SK-N-SH treated with all-trans-retinoic acid at 6 μM for 48 hours (cell line): Measurements from ENCODE around the gene CPEB3.

Experiments used
- ATAC-seq: fragments of 200-7000 bp; cut with Tn5 transposase; 3 replicates; pipeline ENCODE4 v1.9.1; 2020; ENCODE audit warnings: mild to moderate bottlenecking, moderate library complexity
- ARNTL ChIP-seq: fragments of 450-650 bp; formaldehyde crosslinking; IDR thresholded peaks from 2 replicates; pipeline ENCODE4 v1.5.0; 2020; ENCODE audit warnings: low read depth, mild to moderate bottlenecking, moderate library complexity, borderline replicate concordance
- BACH2 ChIP-seq: fragments of 250-450 bp; sonication (Bioruptor Pico); IDR thresholded peaks from 2 replicates; pipeline ENCODE4 v1.9.0; 2021; ENCODE audit warnings: mild to moderate bottlenecking, borderline replicate concordance
- CREB5 ChIP-seq: fragments of 250-450 bp; sonication (Bioruptor Pico); IDR thresholded peaks from 2 replicates; pipeline ENCODE4 v1.5.1; 2020; ENCODE audit warnings: low read depth, mild to moderate bottlenecking, moderate library complexity
- CSDC2 ChIP-seq: fragments of 250-450 bp; sonication (Bioruptor Pico); IDR thresholded peaks from 2 replicates; pipeline ENCODE4 v1.5.0; 2020; ENCODE audit warnings: mild to moderate bottlenecking, moderate library complexity
- ISL1 ChIP-seq: fragments of 250-450 bp; sonication (Bioruptor Pico); IDR thresholded peaks from 2 replicates; pipeline ENCODE4 v2.1.2; 2022; ENCODE audit warnings: mild to moderate bottlenecking, moderate library complexity
- PATZ1 ChIP-seq: fragments of 250-450 bp; sonication (Bioruptor Pico); IDR thresholded peaks from 2 replicates; pipeline ENCODE4 v1.8.0; 2020; ENCODE audit warnings: mild to moderate bottlenecking, moderate library complexity, borderline replicate concordance
- POU6F1 ChIP-seq: fragments of 250-450 bp; sonication (Bioruptor Pico); IDR thresholded peaks from 2 replicates; pipeline ENCODE4 v1.8.0; 2021; ENCODE audit warnings: low read depth, mild to moderate bottlenecking, moderate library complexity, borderline replicate concordance
- PPARA ChIP-seq: fragments of 250-450 bp; sonication (Bioruptor Pico); IDR thresholded peaks from 2 replicates; pipeline ENCODE4 v1.5.0; 2020; ENCODE audit warnings: mild to moderate bottlenecking, borderline replicate concordance
- RARB ChIP-seq: fragments of 250-450 bp; sonication (Bioruptor Pico); IDR thresholded peaks from 2 replicates; pipeline ENCODE4 v1.8.0; 2021; ENCODE audit warnings: mild to moderate bottlenecking, moderate library complexity
- SNAI2 ChIP-seq: fragments of 250-450 bp; sonication (Bioruptor Pico); IDR thresholded peaks from 2 replicates; pipeline ENCODE4 v1.5.0; 2020; ENCODE audit warnings: mild to moderate bottlenecking, moderate library complexity
- TCF4 ChIP-seq: fragments of 250-450 bp; sonication (Bioruptor Pico); IDR thresholded peaks from 2 replicates; pipeline ENCODE4 v1.8.0; 2021; ENCODE audit warnings: mild to moderate bottlenecking, moderate library complexity, borderline replicate concordance
- TSHZ2 ChIP-seq: fragments of 250-450 bp; sonication (Bioruptor Pico); IDR thresholded peaks from 2 replicates; pipeline ENCODE4 v1.5.0; 2020; ENCODE audit warnings: mild to moderate bottlenecking, moderate library complexity
- ZFP3 ChIP-seq: fragments of 250-450 bp; sonication (Bioruptor Pico); IDR thresholded peaks from 2 replicates; pipeline ENCODE4 v1.5.0; 2020; ENCODE audit warnings: mild to moderate bottlenecking, moderate library complexity
- ZFP30 ChIP-seq: fragments of 450-650 bp; formaldehyde crosslinking; IDR thresholded peaks from 2 replicates; pipeline ENCODE4 v1.5.0; 2022; ENCODE audit warnings: mild to moderate bottlenecking, moderate library complexity
- ZNF565 ChIP-seq: fragments of 450-650 bp; formaldehyde crosslinking; conservative IDR thresholded peaks from 2 replicates; pipeline ENCODE4 v1.5.0; 2020; ENCODE audit warnings: low read depth, mild to moderate bottlenecking, moderate library complexity

CPEB3 gene

GRCh38 chr10:92082583-92083280 is 208.1 kb downstream of the CPEB3 start:
- ATAC-seq, result no peak
- no peak for TF ChIP-seq SNAI2
- no peak for TF ChIP-seq CREB5 (CRISPR knock-in tag)
- no peak for TF ChIP-seq ZFP30 (CRISPR knock-in tag)
- TF ChIP-seq ZFP3 (CRISPR knock-in tag), result no peak
- no peak for TF ChIP-seq ARNTL
- TF ChIP-seq PATZ1 (CRISPR knock-in tag), result no peak
- TF ChIP-seq BACH2 (CRISPR knock-in tag), result no peak
- TF ChIP-seq PPARA (CRISPR knock-in tag), result no peak
- no peak for TF ChIP-seq ZNF565 (CRISPR knock-in tag)

- peak; percentile 69 for ATAC-seq
- TF ChIP-seq ZNF565 (CRISPR knock-in tag) (no peak), TSHZ2 (CRISPR knock-in tag) (no peak), SNAI2 (no peak), PPARA (CRISPR knock-in tag) (no peak), ISL1 (no peak), PATZ1 (CRISPR knock-in tag) (no peak), CSDC2 (CRISPR knock-in tag) (no peak), POU6F1 (no peak), CREB5 (CRISPR knock-in tag) (no peak), TCF4 (CRISPR knock-in tag) (no peak), BACH2 (CRISPR knock-in tag) (no peak), RARB (CRISPR knock-in tag) (no peak)
These were observed 209.2 kb downstream of the CPEB3 start for GRCh38 chr10:92081641-92082040.

- TF ChIP-seq ISL1, result no peak
- no peak for TF ChIP-seq BACH2 (CRISPR knock-in tag)
- no peak for TF ChIP-seq SNAI2
- no peak for TF ChIP-seq TSHZ2 (CRISPR knock-in tag)
- TF ChIP-seq ZFP30 (CRISPR knock-in tag), result no peak
- no peak for TF ChIP-seq PPARA (CRISPR knock-in tag)
- TF ChIP-seq ARNTL, result no peak
- no peak for TF ChIP-seq TCF4 (CRISPR knock-in tag)
- no peak for TF ChIP-seq RARB (CRISPR knock-in tag)
- no peak for ATAC-seq
These were observed 210.6 kb downstream of the CPEB3 start for GRCh38 chr10:92080244-92080643.
